ENCODE data around the gene SLC35F3.

SLC35F3 gene

GRCh38 chr1:234093107-234093506 lies 188.6 kb downstream of the SLC35F3 start:
- no peak overlapping the region for H3K4me3 ChIP-seq (ENCODE audit: insufficient read depth, low read length, poor library complexity, severe bottlenecking)
- H3F3A ChIP-seq (ENCODE audit: insufficient read depth), result no peaks in the 10 kb centered on the region
- H2AFZ ChIP-seq (ENCODE audit: low read depth, low read length, severe bottlenecking), result no peak overlapping the region
- H3K27me3 ChIP-seq (ENCODE audit: low read length), result 0 out of 2 replicates have a peak, but pooled peaks cover 3% of the 10 kb centered on the region
- no peak overlapping the region for H3K27ac ChIP-seq (ENCODE audit: low read depth, low read length)
- H3K9me2 ChIP-seq (replicated peaks; ENCODE audit: insufficient read depth, low read length), result no peaks in the 10 kb centered on the region
- no peak overlapping the region for H3K9ac ChIP-seq (ENCODE audit: low read length)
- no peaks in the 10 kb centered on the region for H3K9me3 ChIP-seq (ENCODE audit: insufficient read depth, low read length)
- no peak overlapping the region for H3K4me2 ChIP-seq (ENCODE audit: low read depth, low read length, poor library complexity, severe bottlenecking)
- TF ChIP-seq EZH2phosphoT487 (conservative IDR thresholded peaks at IDR 0.05; ENCODE audit: low read length) (no peak), CTCF (IDR thresholded peaks at IDR 0.05; ENCODE audit: insufficient read depth, low read length, poor library complexity, severe bottlenecking) (no peak)
- no peaks in the 10 kb centered on the region for H3K36me3 ChIP-seq (ENCODE audit: low read length)
- no peaks in the 10 kb centered on the region for H3K79me2 ChIP-seq (ENCODE audit: insufficient read depth, low read length)
- no peaks in the 10 kb centered on the region for H4K20me1 ChIP-seq (ENCODE audit: low read depth, low read length)

- H3K9me2 ChIP-seq (replicated peaks; ENCODE audit: insufficient read depth, low read length), result no peaks in the 10 kb centered on the region
- no peak overlapping the region for H3K4me3 ChIP-seq (ENCODE audit: insufficient read depth, low read length, poor library complexity, severe bottlenecking)
- H3K4me2 ChIP-seq (ENCODE audit: low read depth, low read length, poor library complexity, severe bottlenecking), result no peak overlapping the region
- no peak overlapping the region for H2AFZ ChIP-seq (ENCODE audit: low read depth, low read length, severe bottlenecking)
- no peaks in the 10 kb centered on the region for H3K36me3 ChIP-seq (ENCODE audit: low read length)
- H3F3A ChIP-seq (ENCODE audit: insufficient read depth), result no peaks in the 10 kb centered on the region
- H3K9ac ChIP-seq (ENCODE audit: low read length), result no peak overlapping the region
- no peaks in the 10 kb centered on the region for H3K9me3 ChIP-seq (ENCODE audit: insufficient read depth, low read length)
- TF ChIP-seq EZH2phosphoT487 (conservative IDR thresholded peaks at IDR 0.05; ENCODE audit: low read length) (no peak), CTCF (IDR thresholded peaks at IDR 0.05; ENCODE audit: insufficient read depth, low read length, poor library complexity, severe bottlenecking) (no peak)
- no peak overlapping the region for H3K27ac ChIP-seq (ENCODE audit: low read depth, low read length)
- 0 out of 2 replicates have a peak, but pooled peaks cover 3% of the 10 kb centered on the region for H3K27me3 ChIP-seq (ENCODE audit: low read length)
- H4K20me1 ChIP-seq (ENCODE audit: low read depth, low read length), result no peaks in the 10 kb centered on the region
- H3K79me2 ChIP-seq (ENCODE audit: insufficient read depth, low read length), result no peaks in the 10 kb centered on the region
Measured at GRCh38 chr1:234093741-234094140, 189.3 kb downstream of the SLC35F3 start.

- no peaks in the 10 kb centered on the region for H3K9me3 ChIP-seq (ENCODE audit: insufficient read depth, low read length)
- H3K9ac ChIP-seq (ENCODE audit: low read length), result no peak overlapping the region
- no peaks in the 10 kb centered on the region for H4K20me1 ChIP-seq (ENCODE audit: low read depth, low read length)
Measured at GRCh38 chr1:234094172-234094571, 189.7 kb downstream of the SLC35F3 start.

More at GRCh38 chr1:234094172-234094571, 189.7 kb downstream of the SLC35F3 start:
- Histone ChIP-seq H2AFZ (ENCODE audit: low read depth, low read length, severe bottlenecking) (no peak overlapping the region), H3K36me3 (ENCODE audit: low read length) (no peaks in the 10 kb centered on the region), H3K27me3 (ENCODE audit: low read length) (0 out of 2 replicates have a peak, but pooled peaks cover 3% of the 10 kb centered on the region), H3F3A (ENCODE audit: insufficient read depth) (no peaks in the 10 kb centered on the region), H3K79me2 (ENCODE audit: insufficient read depth, low read length) (no peaks in the 10 kb centered on the region), H3K4me2 (ENCODE audit: low read depth, low read length, poor library complexity, severe bottlenecking) (no peak overlapping the region), H3K4me3 (ENCODE audit: insufficient read depth, low read length, poor library complexity, severe bottlenecking) (no peak overlapping the region), H3K27ac (ENCODE audit: low read depth, low read length) (no peak overlapping the region), H3K9me2 (replicated peaks; ENCODE audit: insufficient read depth, low read length) (no peaks in the 10 kb centered on the region)
- TF ChIP-seq EZH2phosphoT487 (conservative IDR thresholded peaks at IDR 0.05; ENCODE audit: low read length), result no peak
- no peak for TF ChIP-seq CTCF (IDR thresholded peaks at IDR 0.05; ENCODE audit: insufficient read depth, low read length, poor library complexity, severe bottlenecking)
